ENCODE data around the gene PAX7.

Gene PAX7

DNA sequence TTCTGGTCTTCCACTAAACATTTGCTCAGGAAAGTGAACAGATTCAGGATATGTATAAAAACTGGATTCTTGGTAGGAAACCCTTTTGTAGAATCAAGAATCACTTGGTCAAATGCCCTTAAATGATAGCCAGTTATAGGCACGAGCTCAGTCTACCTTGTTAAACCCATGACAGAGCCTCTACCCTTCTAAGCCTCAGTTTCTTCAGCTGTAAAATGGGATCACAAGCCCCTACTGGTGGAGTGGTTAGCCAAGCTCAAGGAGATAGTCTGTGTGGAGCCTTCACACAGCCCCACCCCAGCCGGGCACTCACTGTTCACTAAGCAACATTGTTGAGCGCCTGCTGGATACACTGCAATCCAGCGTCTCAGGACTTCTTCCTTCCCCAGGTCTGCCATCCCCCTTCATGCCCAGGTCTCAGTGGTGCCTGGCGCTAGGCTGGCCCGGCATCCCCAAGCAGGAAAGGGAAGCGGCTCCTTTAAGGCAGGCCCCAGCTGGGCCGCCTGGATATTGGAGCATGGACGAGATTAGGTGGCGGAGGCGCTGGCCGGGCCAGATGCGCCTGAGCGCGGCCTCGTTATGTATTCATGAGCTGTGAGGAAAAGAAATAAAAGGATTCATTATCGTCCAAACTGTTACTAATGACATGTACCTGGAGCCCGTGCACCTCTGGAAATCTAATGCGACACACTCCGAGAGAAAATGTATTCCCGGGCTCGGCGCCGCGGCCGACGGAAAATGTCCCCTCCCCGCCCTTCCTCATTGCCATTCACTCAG lies 153.2 kb downstream of the PAX7 start:
- no peak overlapping the region for H3K4me3 ChIP-seq
- no peak for TF ChIP-seq Cebpa-rat (IDR thresholded peaks at IDR 0.05)
- H3K36me3 ChIP-seq, result no peaks in the 10 kb centered on the region
- no peaks in the 10 kb centered on the region for H3K27me3 ChIP-seq
- no peaks in the 10 kb centered on the region for H3K9me3 ChIP-seq
- H3K4me1 ChIP-seq, result peaks cover 4% of the 10 kb centered on the region
- H3K9ac ChIP-seq, result no peak overlapping the region
- no peak overlapping the region for H3K4me2 ChIP-seq
- H4K20me1 ChIP-seq, result no peaks in the 10 kb centered on the region
- no peak overlapping the region for H3K27ac ChIP-seq

- Histone ChIP-seq H3K4me3 (no peak overlapping the region), H3K27ac (no peak overlapping the region)
Measured at GRCh38 chr1:18784482-18784831, 153.8 kb downstream of the PAX7 start.

DNA sequence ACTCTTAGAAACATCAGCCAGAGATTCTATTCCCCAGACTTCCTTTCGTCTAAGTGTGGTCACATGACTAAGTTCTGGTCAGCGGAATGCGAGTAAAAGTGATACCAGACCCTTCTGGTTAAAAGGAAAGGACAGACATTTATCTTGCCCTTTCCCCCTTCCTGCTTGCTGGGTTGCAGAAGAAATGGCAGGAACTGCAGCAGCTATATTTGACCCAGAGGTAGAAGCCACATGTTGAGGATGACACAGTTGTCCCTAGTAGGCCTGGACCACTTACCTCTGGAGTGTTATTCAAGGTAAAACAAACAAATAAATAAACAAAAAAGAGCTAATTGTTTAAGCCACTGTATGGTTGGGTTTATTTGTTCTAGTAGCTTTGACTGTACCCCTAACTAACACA lies 155.5 kb downstream of the PAX7 start:
- no peak for TF ChIP-seq Cebpa-rat (IDR thresholded peaks at IDR 0.05)

More at GRCh38 chr1:18784482-18784831, 153.8 kb downstream of the PAX7 start:
- Histone ChIP-seq H3K4me1 (no peaks in the 10 kb centered on the region), H3K36me3 (no peaks in the 10 kb centered on the region), H3K9me3 (no peaks in the 10 kb centered on the region), H3K4me2 (no peak overlapping the region), H3K9ac (no peak overlapping the region), H3K27me3 (no peaks in the 10 kb centered on the region), H4K20me1 (no peaks in the 10 kb centered on the region)
- no peak for TF ChIP-seq Cebpa-rat (IDR thresholded peaks at IDR 0.05)

GRCh38 chr1:18787825-18788385 lies 157.3 kb downstream of the PAX7 start:
- H3K4me1 ChIP-seq, result no peaks in the 10 kb centered on the region
- peaks cover 8% of the 10 kb centered on the region; the same call in 1 of the 2 replicates for H3K9me3 ChIP-seq
- H3K36me3 ChIP-seq, result no peaks in the 10 kb centered on the region
- no peak for TF ChIP-seq Cebpa-rat (IDR thresholded peaks at IDR 0.05)
- no peaks in the 10 kb centered on the region for H3K27me3 ChIP-seq
- H3K4me3 ChIP-seq, result no peak overlapping the region
- H3K4me2 ChIP-seq, result no peak overlapping the region
- no peaks in the 10 kb centered on the region for H4K20me1 ChIP-seq
- no peak overlapping the region for H3K9ac ChIP-seq
- H3K27ac ChIP-seq, result no peak overlapping the region

More for the DNA sequence above, 155.5 kb downstream of the PAX7 start:
- no peaks in the 10 kb centered on the region for H4K20me1 ChIP-seq
- H3K36me3 ChIP-seq, result no peaks in the 10 kb centered on the region
- no peaks in the 10 kb centered on the region for H3K9me3 ChIP-seq
- no peaks in the 10 kb centered on the region for H3K4me1 ChIP-seq
- H3K27ac ChIP-seq, result no peak overlapping the region
- no peak overlapping the region for H3K4me2 ChIP-seq
- H3K9ac ChIP-seq, result no peak overlapping the region
- H3K27me3 ChIP-seq, result no peaks in the 10 kb centered on the region
- no peak overlapping the region for H3K4me3 ChIP-seq

DNA sequence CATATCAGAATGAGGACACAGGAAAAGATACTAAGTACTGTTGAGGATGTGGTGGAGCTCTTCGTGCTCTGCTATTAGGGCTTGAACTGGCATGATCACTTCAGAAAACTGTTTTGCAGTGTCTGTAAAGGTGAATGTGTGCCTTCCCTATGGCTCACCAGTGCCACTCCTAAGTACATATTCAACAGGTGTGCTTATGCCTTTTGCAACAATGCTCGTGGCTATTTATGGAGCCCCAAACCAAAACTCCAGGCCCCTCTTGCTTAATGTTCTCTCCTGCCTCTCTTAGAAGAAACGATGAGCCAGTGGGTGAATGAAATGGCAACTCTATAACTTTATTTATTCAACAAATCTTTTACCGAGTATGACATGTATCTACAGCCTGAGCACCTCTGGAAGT lies 158.6 kb downstream of the PAX7 start:
- Histone ChIP-seq H3K9ac (no peak overlapping the region), H3K4me2 (no peak overlapping the region), H3K9me3 (peaks cover 8% of the 10 kb centered on the region; the same call in 1 of the 2 replicates), H3K27me3 (no peaks in the 10 kb centered on the region), H3K36me3 (no peaks in the 10 kb centered on the region), H3K4me1 (no peaks in the 10 kb centered on the region), H3K4me3 (no peak overlapping the region), H4K20me1 (no peaks in the 10 kb centered on the region), H3K27ac (no peak overlapping the region)
- TF ChIP-seq Cebpa-rat (IDR thresholded peaks at IDR 0.05), result no peak

DNA sequence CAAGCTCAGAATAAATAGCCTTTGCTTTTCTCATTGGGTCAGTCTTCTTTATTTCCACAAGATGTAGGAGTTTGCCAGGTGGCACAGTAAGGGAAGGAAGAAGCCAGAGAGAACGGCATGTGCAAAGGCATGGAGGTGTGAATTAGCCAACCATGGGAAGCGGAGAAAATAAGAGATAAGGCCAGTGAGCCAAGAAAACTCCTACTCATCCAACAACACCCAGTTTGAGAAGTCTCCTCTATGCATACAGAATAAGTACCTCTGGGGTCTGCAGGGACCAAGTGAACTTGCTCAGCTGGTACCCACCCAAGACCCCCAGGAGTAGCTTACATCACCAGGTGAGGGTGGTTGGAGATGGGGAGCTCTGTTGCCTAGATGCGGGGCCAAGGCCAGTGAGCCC lies 162.1 kb downstream of the PAX7 start:
- Histone ChIP-seq H3K4me1 (no peaks in the 10 kb centered on the region), H4K20me1 (no peaks in the 10 kb centered on the region), H3K27ac (no peak overlapping the region), H3K27me3 (no peaks in the 10 kb centered on the region), H3K36me3 (no peaks in the 10 kb centered on the region), H3K4me3 (no peak overlapping the region), H3K4me2 (no peak overlapping the region), H3K9ac (no peak overlapping the region), H3K9me3 (peaks cover 8% of the 10 kb centered on the region; the same call in 1 of the 2 replicates)
- no peak for TF ChIP-seq Cebpa-rat (IDR thresholded peaks at IDR 0.05)

GRCh38 chr1:18793164-18793563 lies 162.5 kb downstream of the PAX7 start:
- no peak overlapping the region for H3K4me3 ChIP-seq
- H3K4me2 ChIP-seq, result no peak overlapping the region
- no peak for TF ChIP-seq Cebpa-rat (IDR thresholded peaks at IDR 0.05)
- no peak overlapping the region for H3K9ac ChIP-seq
- peaks cover 8% of the 10 kb centered on the region; the same call in 1 of the 2 replicates for H3K9me3 ChIP-seq
- no peaks in the 10 kb centered on the region for H3K4me1 ChIP-seq
- no peaks in the 10 kb centered on the region for H3K27me3 ChIP-seq
- no peaks in the 10 kb centered on the region for H3K36me3 ChIP-seq
- H4K20me1 ChIP-seq, result no peaks in the 10 kb centered on the region
- no peak overlapping the region for H3K27ac ChIP-seq

GRCh38 chr1:18794051-18794450 lies 163.4 kb downstream of the PAX7 start:
- Histone ChIP-seq H3K27ac (no peak overlapping the region), H4K20me1 (no peaks in the 10 kb centered on the region), H3K9ac (no peak overlapping the region), H3K27me3 (no peaks in the 10 kb centered on the region), H3K9me3 (peaks cover 8% of the 10 kb centered on the region; the same call in 1 of the 2 replicates), H3K4me1 (no peaks in the 10 kb centered on the region), H3K36me3 (no peaks in the 10 kb centered on the region), H3K4me3 (no peak overlapping the region), H3K4me2 (no peak overlapping the region)
- TF ChIP-seq Cebpa-rat (IDR thresholded peaks at IDR 0.05), result no peak

GRCh38 chr1:18794561-18794960 lies 163.9 kb downstream of the PAX7 start:
- peaks cover 8% of the 10 kb centered on the region; the same call in 1 of the 2 replicates for H3K9me3 ChIP-seq
- no peak overlapping the region for H3K4me3 ChIP-seq
- no peak overlapping the region for H3K4me2 ChIP-seq
- H3K36me3 ChIP-seq, result no peaks in the 10 kb centered on the region
- H3K27ac ChIP-seq, result no peak overlapping the region
- no peak overlapping the region for H3K9ac ChIP-seq
- H4K20me1 ChIP-seq, result no peaks in the 10 kb centered on the region
- no peaks in the 10 kb centered on the region for H3K4me1 ChIP-seq
- TF ChIP-seq Cebpa-rat (IDR thresholded peaks at IDR 0.05), result no peak
- no peaks in the 10 kb centered on the region for H3K27me3 ChIP-seq

GRCh38 chr1:18795002-18795689 lies 164.5 kb downstream of the PAX7 start:
- no peak for TF ChIP-seq Cebpa-rat (IDR thresholded peaks at IDR 0.05)
- no peaks in the 10 kb centered on the region for H3K27me3 ChIP-seq
- no peak overlapping the region for H3K4me2 ChIP-seq

More at GRCh38 chr1:18795002-18795689, 164.5 kb downstream of the PAX7 start:
- Histone ChIP-seq H3K4me3 (no peak overlapping the region), H4K20me1 (no peaks in the 10 kb centered on the region), H3K36me3 (no peaks in the 10 kb centered on the region), H3K9me3 (peaks cover 8% of the 10 kb centered on the region; the same call in 1 of the 2 replicates), H3K27ac (no peak overlapping the region), H3K4me1 (no peaks in the 10 kb centered on the region), H3K9ac (no peak overlapping the region)
